ENCODE data around the gene PHKA2.

Gene PHKA2

DNA sequence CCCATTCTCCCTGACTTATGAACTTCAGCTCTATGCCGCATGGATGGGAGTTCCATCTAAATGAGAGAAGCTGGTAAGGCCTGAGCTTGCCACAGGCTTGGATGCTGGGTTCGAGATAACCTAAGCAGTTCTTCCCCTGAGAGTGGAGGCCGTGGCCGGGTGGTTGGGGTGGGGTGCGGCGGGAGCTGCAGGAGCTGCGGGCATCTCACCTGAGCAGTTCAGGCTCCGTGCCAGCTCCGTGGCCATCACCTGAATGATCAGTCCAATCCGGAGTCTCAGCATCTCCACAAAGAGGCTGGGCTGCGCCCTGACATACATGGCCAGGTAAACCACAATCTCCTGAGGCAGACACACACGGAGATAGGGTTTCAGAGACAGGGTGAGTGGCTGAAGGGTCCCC, 77.6 kb downstream of the PHKA2 start:
- no peak for DNase-seq (ENCODE audit: low read depth)

DNA sequence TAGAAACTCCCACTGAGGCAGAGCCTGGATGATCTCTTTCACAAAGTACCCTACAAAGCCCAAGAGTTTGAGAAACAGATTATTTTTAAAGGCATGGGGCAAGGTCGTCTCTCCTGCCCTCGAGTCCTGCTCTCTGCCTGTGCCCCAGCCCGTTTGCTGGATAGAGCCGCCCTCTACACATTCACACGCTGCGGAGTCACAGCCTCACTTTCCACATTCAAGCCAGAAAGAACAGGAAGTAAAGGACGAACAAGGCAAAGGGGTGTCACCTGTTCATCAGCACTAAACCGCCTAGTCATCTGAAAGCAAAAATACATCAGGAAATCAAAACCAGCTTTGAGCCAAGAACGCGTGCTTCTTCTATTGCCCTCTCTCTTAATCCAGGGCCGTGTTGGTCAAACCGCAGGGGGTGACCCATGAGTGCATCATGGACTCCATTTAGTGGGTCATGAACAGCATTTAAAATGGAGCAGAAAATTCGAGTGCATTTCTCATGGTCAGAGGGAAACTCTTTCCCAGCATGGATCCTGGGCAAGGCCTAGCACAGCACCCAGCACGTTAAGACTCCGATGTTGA, 83.4 kb downstream of the PHKA2 start:
- no peak for DNase-seq (ENCODE audit: low read depth)
- no peak overlapping the region for H3K4me3 ChIP-seq (ENCODE audit: control insufficient read depth, low read depth, low read length)
- TF ChIP-seq CTCF (IDR thresholded peaks at IDR 0.05; ENCODE audit: control insufficient read depth, insufficient read depth, low read depth, low read length, missing control alignments): no peak

More for the DNA sequence above, 77.6 kb downstream of the PHKA2 start:
- no peak for TF ChIP-seq CTCF (IDR thresholded peaks at IDR 0.05; ENCODE audit: control insufficient read depth, insufficient read depth, low read depth, low read length, missing control alignments)
- no peak overlapping the region for H3K4me3 ChIP-seq (ENCODE audit: control insufficient read depth, low read depth, low read length)

GRCh38 chrX:18899796-18900380, 84.0 kb downstream of the PHKA2 start:
- no peak for DNase-seq (ENCODE audit: low read depth)
- H3K4me3 ChIP-seq (ENCODE audit: control insufficient read depth, low read depth, low read length): no peak overlapping the region
- peak; percentile 25 for TF ChIP-seq CTCF (IDR thresholded peaks at IDR 0.05; ENCODE audit: control insufficient read depth, insufficient read depth, low read depth, low read length, missing control alignments)

GRCh38 chrX:18898492-18898891, 85.4 kb downstream of the PHKA2 start:
- DNase-seq (ENCODE audit: low read depth): no peak
- TF ChIP-seq CTCF (IDR thresholded peaks at IDR 0.05; ENCODE audit: control insufficient read depth, insufficient read depth, low read depth, low read length, missing control alignments): no peak
- H3K4me3 ChIP-seq (ENCODE audit: control insufficient read depth, low read depth, low read length): no peak overlapping the region

- no peak for TF ChIP-seq CTCF (IDR thresholded peaks at IDR 0.05; ENCODE audit: control insufficient read depth, insufficient read depth, low read depth, low read length, missing control alignments)
- DNase-seq (ENCODE audit: low read depth): no peak
- no peak overlapping the region for H3K4me3 ChIP-seq (ENCODE audit: control insufficient read depth, low read depth, low read length)
These were observed 85.8 kb downstream of the PHKA2 start for GRCh38 chrX:18898091-18898490.

DNA sequence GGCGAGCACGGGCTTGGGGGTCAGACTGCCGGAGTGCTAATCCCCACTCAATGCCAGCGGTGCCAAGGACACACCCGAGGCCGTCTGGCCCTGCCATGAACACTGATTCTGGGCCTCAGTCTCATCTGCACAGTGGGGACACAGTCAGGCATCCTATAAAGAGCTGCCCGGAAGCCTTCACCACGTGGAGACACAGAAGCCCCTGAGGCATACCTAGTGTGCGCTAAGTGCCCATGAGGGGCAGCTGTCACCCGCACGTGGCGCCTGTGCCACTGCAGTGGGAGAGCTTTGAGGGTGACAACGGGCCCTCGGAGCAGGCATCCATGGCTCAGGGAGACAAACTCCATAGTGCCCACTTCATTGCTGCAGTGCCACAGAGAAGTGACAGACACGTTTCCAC, 86.3 kb downstream of the PHKA2 start:
- no peak for DNase-seq (ENCODE audit: low read depth)
- TF ChIP-seq CTCF (IDR thresholded peaks at IDR 0.05; ENCODE audit: control insufficient read depth, insufficient read depth, low read depth, low read length, missing control alignments): no peak
- H3K4me3 ChIP-seq (ENCODE audit: control insufficient read depth, low read depth, low read length): no peak overlapping the region

All from AG09309 (cell line).